Stimulated activated naive CD8-positive, alpha-beta T cell treated with anti-CD3 and anti-CD28 coated beads, Interleukin-15, amount 100 ng/mL, for 72 hours (primary cell): ENCODE measurements around the gene CENPP.

ENCODE experiments used
- ATAC-seq: fragments of 150-1000 bp; cut with Tn5 transposase; 2 replicates; pipeline ENCODE4 v1.10.0; 2021; ENCODE audit warnings: mild to moderate bottlenecking, moderate library complexity
- DNase-seq, 2 donors: peaks; one replicate each; pipeline ENCODE4 v3.0.0; 2021 to 2022
- H3K27ac Mint-ChIP-seq, 2 donors: one replicate each; pipeline ENCODE4 v1.8.0; 2022; ENCODE audit warnings: mild to moderate bottlenecking in 2 of 2, mixed read lengths in 2 of 2, moderate library complexity in 2 of 2
- H3K27me3 Mint-ChIP-seq: one replicate; pipeline ENCODE4 v1.8.0; 2022; ENCODE audit warnings: mixed read lengths
- H3K4me1 Mint-ChIP-seq: one replicate; pipeline ENCODE4 v1.8.0; 2022; ENCODE audit warnings: mild to moderate bottlenecking, mixed read lengths
- H3K4me3 Mint-ChIP-seq, 2 donors: one replicate each; pipeline ENCODE4 v1.8.0; 2022; ENCODE audit warnings: mild to moderate bottlenecking in 2 of 2, mixed read lengths in 2 of 2, moderate library complexity in 1 of 2
- H3K9me3 Mint-ChIP-seq, 2 donors: one replicate each; pipeline ENCODE4 v1.8.0; 2022; ENCODE audit warnings: mixed read lengths in 2 of 2

CENPP gene

GRCh38 chr9:92645041-92645440, 319.3 kb downstream of the CENPP start:
- no peak for ATAC-seq
- no peak overlapping the region for H3K4me3 Mint-ChIP-seq

GRCh38 chr9:92647671-92648473, 322.1 kb downstream of the CENPP start:
- Mint-ChIP-seq H3K4me1 (peaks cover 9% of the 10 kb centered on the region), H3K4me3 (no peak overlapping the region), H3K27me3 (no peaks in the 10 kb centered on the region), H3K9me3 (peaks cover 9 to 21% of the 10 kb centered on the region in 2 donors), H3K27ac (peak overlapping the region in 1 of 2 donors; percentile 80)
- ATAC-seq: no peak
- no peak for DNase-seq

More at GRCh38 chr9:92645041-92645440, 319.3 kb downstream of the CENPP start:
- H3K9me3 Mint-ChIP-seq: peaks cover 9 to 21% of the 10 kb centered on the region in 2 donors
- H3K4me1 Mint-ChIP-seq: peaks cover 9% of the 10 kb centered on the region
- no peak for DNase-seq
- H3K27me3 Mint-ChIP-seq: no peaks in the 10 kb centered on the region
- no peak overlapping the region for H3K27ac Mint-ChIP-seq

- Mint-ChIP-seq H3K27me3 (no peaks in the 10 kb centered on the region), H3K4me3 (no peak overlapping the region), H3K27ac (no peak overlapping the region), H3K4me1 (peaks cover 9% of the 10 kb centered on the region), H3K9me3 (peaks cover 9 to 21% of the 10 kb centered on the region in 2 donors)
- DNase-seq (no peak), ATAC-seq (no peak)
Observed at GRCh38 chr9:92648474-92648971, 322.8 kb downstream of the CENPP start.

- Mint-ChIP-seq H3K4me3 (no peak overlapping the region), H3K27ac (no peak overlapping the region), H3K9me3 (peaks cover 9 to 21% of the 10 kb centered on the region in 2 donors), H3K4me1 (peaks cover 9% of the 10 kb centered on the region), H3K27me3 (no peaks in the 10 kb centered on the region)
- ATAC-seq (no peak), DNase-seq (no peak)
Observed at GRCh38 chr9:92649007-92649406, 323.3 kb downstream of the CENPP start.

GRCh38 chr9:92650296-92650695, 324.5 kb downstream of the CENPP start:
- no peak overlapping the region for H3K27ac Mint-ChIP-seq

GRCh38 chr9:92650839-92651621, 325.3 kb downstream of the CENPP start:
- H3K27me3 Mint-ChIP-seq: no peaks in the 10 kb centered on the region
- H3K4me3 Mint-ChIP-seq: no peak overlapping the region
- H3K27ac Mint-ChIP-seq: no peak overlapping the region
- DNase-seq (no peak), ATAC-seq (no peak)
- H3K9me3 Mint-ChIP-seq: peaks cover 4 to 14% of the 10 kb centered on the region in 2 donors
- H3K4me1 Mint-ChIP-seq: peaks cover 9% of the 10 kb centered on the region

More at GRCh38 chr9:92650296-92650695, 324.5 kb downstream of the CENPP start:
- no peaks in the 10 kb centered on the region for H3K27me3 Mint-ChIP-seq
- ATAC-seq: no peak
- peaks cover 9 to 21% of the 10 kb centered on the region in 2 donors for H3K9me3 Mint-ChIP-seq
- H3K4me3 Mint-ChIP-seq: no peak overlapping the region
- no peak for DNase-seq
- H3K4me1 Mint-ChIP-seq: peaks cover 9% of the 10 kb centered on the region

- DNase-seq (no peak), ATAC-seq (no peak)
- Mint-ChIP-seq H3K4me3 (no peak overlapping the region), H3K4me1 (peaks cover 2% of the 10 kb centered on the region), H3K27me3 (no peaks in the 10 kb centered on the region), H3K27ac (no peak overlapping the region), H3K9me3 (no peaks in the 10 kb centered on the region)
Observed at GRCh38 chr9:92652461-92652860, 326.7 kb downstream of the CENPP start.

GRCh38 chr9:92654481-92655301, 328.9 kb downstream of the CENPP start:
- no peak for DNase-seq
- Mint-ChIP-seq H3K4me3 (no peak overlapping the region), H3K27ac (peak overlapping the region in 1 of 2 donors; percentile 7), H3K4me1 (peaks cover 11% of the 10 kb centered on the region), H3K9me3 (no peaks in the 10 kb centered on the region), H3K27me3 (no peaks in the 10 kb centered on the region)
- no peak for ATAC-seq

- ATAC-seq (no peak), DNase-seq (no peak)
- Mint-ChIP-seq H3K27ac (no peak overlapping the region), H3K27me3 (no peaks in the 10 kb centered on the region), H3K4me3 (no peak overlapping the region), H3K9me3 (no peaks in the 10 kb centered on the region), H3K4me1 (peaks cover 17% of the 10 kb centered on the region)
Observed at GRCh38 chr9:92655366-92655765, 329.6 kb downstream of the CENPP start.

- ATAC-seq (no peak), DNase-seq (no peak)
- H3K4me3 Mint-ChIP-seq: no peak overlapping the region
- H3K27me3 Mint-ChIP-seq: no peaks in the 10 kb centered on the region
- H3K9me3 Mint-ChIP-seq: no peaks in the 10 kb centered on the region
- H3K27ac Mint-ChIP-seq: peak overlapping the region in 1 of 2 donors; percentile 28
- H3K4me1 Mint-ChIP-seq: peaks cover 18% of the 10 kb centered on the region
Observed at GRCh38 chr9:92655896-92656536, 330.3 kb downstream of the CENPP start.

GRCh38 chr9:92656537-92656925, 330.8 kb downstream of the CENPP start:
- no peaks in the 10 kb centered on the region for H3K27me3 Mint-ChIP-seq
- no peak for ATAC-seq
- H3K4me1 Mint-ChIP-seq: peaks cover 21% of the 10 kb centered on the region
- no peak overlapping the region for H3K4me3 Mint-ChIP-seq
- no peaks in the 10 kb centered on the region for H3K9me3 Mint-ChIP-seq
- DNase-seq: no peak
- H3K27ac Mint-ChIP-seq: no peak overlapping the region

- Mint-ChIP-seq H3K27ac (peak overlapping the region in 1 of 2 donors; percentile 16), H3K4me3 (no peak overlapping the region), H3K4me1 (peaks cover 30% of the 10 kb centered on the region), H3K9me3 (no peaks in the 10 kb centered on the region), H3K27me3 (no peaks in the 10 kb centered on the region)
- DNase-seq (no peak), ATAC-seq (no peak)
Observed at GRCh38 chr9:92657296-92658094, 331.7 kb downstream of the CENPP start.

- ATAC-seq: no peak
- Mint-ChIP-seq H3K4me1 (peaks cover 34% of the 10 kb centered on the region), H3K4me3 (no peak overlapping the region), H3K9me3 (no peaks in the 10 kb centered on the region), H3K27ac (no peak overlapping the region), H3K27me3 (no peaks in the 10 kb centered on the region)
- DNase-seq: no peak
Observed at GRCh38 chr9:92658176-92658575, 332.4 kb downstream of the CENPP start.

- peaks cover 38% of the 10 kb centered on the region for H3K4me1 Mint-ChIP-seq
- H3K9me3 Mint-ChIP-seq: no peaks in the 10 kb centered on the region
- no peak overlapping the region for H3K27ac Mint-ChIP-seq
- H3K27me3 Mint-ChIP-seq: no peaks in the 10 kb centered on the region
- DNase-seq (no peak), ATAC-seq (no peak)
- no peak overlapping the region for H3K4me3 Mint-ChIP-seq
Observed at GRCh38 chr9:92658611-92659010, 332.9 kb downstream of the CENPP start.
